RWPE2 (cell line): Measurements from ENCODE around the gene MTLN.
"Not testable (repeated sequence)": the region's sequence is repeated elsewhere in the genome, so short reads cannot be mapped to it uniquely, and the experiment has no call there.

Experiments used
- ATAC-seq: fragments of 200-7000 bp; cut with Tn5 transposase; 3 replicates; pipeline ENCODE4 v1.9.1; 2021; ENCODE audit warnings: low read depth
- DNase-seq: peaks from one replicate; pipeline ENCODE4 v3.0.0-alpha.2; 2020; ENCODE audit warnings: low spot score
- H3K27ac ChIP-seq: fragments of 450-650 bp; 2 replicates; pipeline ENCODE4 v1.5.1; 2017; ENCODE audit warnings: mild to moderate bottlenecking; ENCODE audit not compliant: poor library complexity, severe bottlenecking
- H3K27me3 ChIP-seq: fragments of 250-450 bp; sonication (Bioruptor Pico); 2 replicates; pipeline ENCODE4 v1.5.1; 2021; ENCODE audit warnings: mild to moderate bottlenecking, moderate library complexity; ENCODE audit not compliant: insufficient read depth, poor library complexity, severe bottlenecking
- H3K36me3 ChIP-seq: fragments of 250-450 bp; sonication (Bioruptor Pico); 2 replicates; pipeline ENCODE4 v1.5.1; 2020; ENCODE audit warnings: low read depth, mild to moderate bottlenecking, moderate library complexity
- H3K4me1 ChIP-seq: fragments of 250-450 bp; sonication (Bioruptor Pico); 2 replicates; pipeline ENCODE4 v1.5.1; 2021; ENCODE audit warnings: mild to moderate bottlenecking, moderate library complexity; ENCODE audit not compliant: insufficient read depth, poor library complexity, severe bottlenecking
- H3K4me3 ChIP-seq: fragments of 250-450 bp; sonication (Bioruptor Pico); 2 replicates; pipeline ENCODE4 v1.5.1; 2021; ENCODE audit warnings: mild to moderate bottlenecking, moderate library complexity; ENCODE audit not compliant: severe bottlenecking
- H3K9me3 ChIP-seq: fragments of 250-450 bp; sonication (Bioruptor Pico); 2 replicates; pipeline ENCODE4 v1.5.1; 2021; ENCODE audit warnings: mild to moderate bottlenecking, moderate library complexity; ENCODE audit not compliant: severe bottlenecking
- TF ChIP-seq, protein P1 (sequence below): fragments of 450-650 bp; IDR thresholded peaks from one replicate; pipeline ENCODE4 v1.5.1; 2017; ENCODE audit warnings: mild to moderate bottlenecking, moderate library complexity; ENCODE audit not compliant: poor library complexity, severe bottlenecking

The MTLN gene

GRCh38 chr2:110204408-110205385, 7.7 kb downstream of the MTLN start, which contains the start of gene NPHP1:
TSS of gene NPHP1 (minus strand) at chr2:110205013. CDS start at chr2:110204968, 45 bp downstream.
- peak within 1 kb of the TSS; percentile 74 for H3K4me3 ChIP-seq
- TF ChIP-seq, protein P1, sequence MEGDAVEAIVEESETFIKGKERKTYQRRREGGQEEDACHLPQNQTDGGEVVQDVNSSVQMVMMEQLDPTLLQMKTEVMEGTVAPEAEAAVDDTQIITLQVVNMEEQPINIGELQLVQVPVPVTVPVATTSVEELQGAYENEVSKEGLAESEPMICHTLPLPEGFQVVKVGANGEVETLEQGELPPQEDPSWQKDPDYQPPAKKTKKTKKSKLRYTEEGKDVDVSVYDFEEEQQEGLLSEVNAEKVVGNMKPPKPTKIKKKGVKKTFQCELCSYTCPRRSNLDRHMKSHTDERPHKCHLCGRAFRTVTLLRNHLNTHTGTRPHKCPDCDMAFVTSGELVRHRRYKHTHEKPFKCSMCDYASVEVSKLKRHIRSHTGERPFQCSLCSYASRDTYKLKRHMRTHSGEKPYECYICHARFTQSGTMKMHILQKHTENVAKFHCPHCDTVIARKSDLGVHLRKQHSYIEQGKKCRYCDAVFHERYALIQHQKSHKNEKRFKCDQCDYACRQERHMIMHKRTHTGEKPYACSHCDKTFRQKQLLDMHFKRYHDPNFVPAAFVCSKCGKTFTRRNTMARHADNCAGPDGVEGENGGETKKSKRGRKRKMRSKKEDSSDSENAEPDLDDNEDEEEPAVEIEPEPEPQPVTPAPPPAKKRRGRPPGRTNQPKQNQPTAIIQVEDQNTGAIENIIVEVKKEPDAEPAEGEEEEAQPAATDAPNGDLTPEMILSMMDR = no peak
- peak; percentile 86 for ATAC-seq
- no peaks in the 10 kb centered on the region for H3K27me3 ChIP-seq
- no peaks in the 10 kb centered on the region; the same call in 1 of the 2 replicates for H3K36me3 ChIP-seq
- H3K9me3 ChIP-seq = no peaks in the 10 kb centered on the region
- no peak within 1 kb of the TSS for H3K27ac ChIP-seq
- H3K4me1 ChIP-seq = peaks cover 13% of the 10 kb centered on the region
- DNase-seq = peak; percentile 80

DNA sequence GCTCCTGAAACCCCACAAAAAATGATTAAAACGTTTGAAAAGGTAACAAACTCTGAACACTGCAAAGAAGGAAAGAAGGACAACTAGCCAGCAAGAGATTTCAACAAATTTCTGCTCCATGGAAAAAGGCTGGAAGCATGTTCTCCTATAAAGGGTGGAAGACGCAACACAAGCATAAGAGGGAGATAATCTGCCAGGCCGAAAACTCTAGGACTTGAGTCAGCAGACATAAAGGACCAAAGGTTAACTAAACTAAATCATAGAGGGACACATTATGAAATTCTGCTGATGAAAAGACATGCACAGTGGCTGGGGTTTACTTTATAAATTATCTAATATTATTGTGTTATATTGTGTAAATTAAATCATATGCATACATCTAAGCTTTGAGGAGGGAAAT, 14.3 kb downstream of the MTLN start:
- no peaks in the 10 kb centered on the region; the same call in 1 of the 2 replicates for H3K36me3 ChIP-seq
- TF ChIP-seq, protein P1 = no peak
- H3K9me3 ChIP-seq = no peaks in the 10 kb centered on the region
- H3K4me3 ChIP-seq = no peak overlapping the region
- no peak overlapping the region for H3K27ac ChIP-seq
- H3K4me1 ChIP-seq = no peaks in the 10 kb centered on the region
- ATAC-seq (no peak), DNase-seq (no peak)
- H3K27me3 ChIP-seq = no peaks in the 10 kb centered on the region

GRCh38 chr2:110197452-110197851, 14.9 kb downstream of the MTLN start:
- no peak overlapping the region for H3K4me3 ChIP-seq
- H3K36me3 ChIP-seq = no peaks in the 10 kb centered on the region; the same call in 1 of the 2 replicates
- TF ChIP-seq, protein P1 = no peak
- no peak overlapping the region for H3K27ac ChIP-seq
- H3K4me1 ChIP-seq = no peaks in the 10 kb centered on the region
- H3K27me3 ChIP-seq = no peaks in the 10 kb centered on the region
- DNase-seq (no peak), ATAC-seq (no peak)
- H3K9me3 ChIP-seq = no peaks in the 10 kb centered on the region

GRCh38 chr2:110190169-110190568, 22.2 kb downstream of the MTLN start:
- H3K4me3 ChIP-seq, H3K27me3 ChIP-seq, H3K36me3 ChIP-seq, H3K27ac ChIP-seq, H3K9me3 ChIP-seq, ATAC-seq, H3K4me1 ChIP-seq, DNase-seq: not testable (repeated sequence)

GRCh38 chr2:110182449-110182848, 29.9 kb downstream of the MTLN start:
- no peak overlapping the region for H3K4me3 ChIP-seq
- H3K9me3 ChIP-seq = peaks cover 2% of the 10 kb centered on the region
- no peak overlapping the region for H3K27ac ChIP-seq
- TF ChIP-seq, protein P1 = no peak
- H3K36me3 ChIP-seq = no peaks in the 10 kb centered on the region
- H3K4me1 ChIP-seq = no peaks in the 10 kb centered on the region
- DNase-seq = no peak
- H3K27me3 ChIP-seq = no peaks in the 10 kb centered on the region
- no peak for ATAC-seq
